Stimulated activated memory B cell treated with anti-CD40 and anti-IgM and Interleukin-4, amounts not matched to agents 10 μg/mL and 1 μg/mL and 100 μg/mL, for 72 hours (primary cell): ENCODE results near the gene HAUS3.

Experiments
- ATAC-seq: fragments of 150-1000 bp; cut with Tn5 transposase; 2 replicates; pipeline ENCODE4 v1.10.0; 2021
- H3K27ac Mint-ChIP-seq: one replicate; pipeline ENCODE4 v1.8.0; 2022; ENCODE audit warnings: mild to moderate bottlenecking, mixed read lengths
- H3K27me3 Mint-ChIP-seq: one replicate; pipeline ENCODE4 v1.8.0; 2022; ENCODE audit warnings: mixed read lengths
- H3K36me3 Mint-ChIP-seq: one replicate; pipeline ENCODE4 v1.8.0; 2022; ENCODE audit warnings: mixed read lengths
- H3K4me1 Mint-ChIP-seq: one replicate; pipeline ENCODE4 v1.8.0; 2022; ENCODE audit warnings: mixed read lengths
- H3K4me3 Mint-ChIP-seq: one replicate; pipeline ENCODE4 v1.8.0; 2022; ENCODE audit warnings: mild to moderate bottlenecking, moderate library complexity, mixed read lengths
- H3K9me3 Mint-ChIP-seq: one replicate; pipeline ENCODE4 v1.8.0; 2022; ENCODE audit warnings: mixed read lengths

HAUS3 gene

GRCh38 chr4:2251795-2252529 is 10.0 kb upstream of the HAUS3 start:
- Mint-ChIP-seq H3K27me3 (no peaks in the 10 kb centered on the region), H3K27ac (peak overlapping the region; percentile 62), H3K4me1 (peaks cover 7% of the 10 kb centered on the region), H3K9me3 (no peaks in the 10 kb centered on the region), H3K36me3 (peaks cover 31% of the 10 kb centered on the region), H3K4me3 (no peak overlapping the region)
- no peak for ATAC-seq

- H3K9me3 Mint-ChIP-seq: no peaks in the 10 kb centered on the region
- no peaks in the 10 kb centered on the region for H3K4me1 Mint-ChIP-seq
- ATAC-seq: no peak
- H3K36me3 Mint-ChIP-seq: peaks cover 31% of the 10 kb centered on the region
- H3K4me3 Mint-ChIP-seq: no peak overlapping the region
- peak overlapping the region; percentile 62 for H3K27ac Mint-ChIP-seq
- H3K27me3 Mint-ChIP-seq: no peaks in the 10 kb centered on the region
Measured at GRCh38 chr4:2251073-2251794, 9.3 kb upstream of the HAUS3 start.

GRCh38 chr4:2250357-2251072 is 8.6 kb upstream of the HAUS3 start:
- no peaks in the 10 kb centered on the region for H3K9me3 Mint-ChIP-seq
- no peak overlapping the region for H3K27ac Mint-ChIP-seq
- H3K27me3 Mint-ChIP-seq: no peaks in the 10 kb centered on the region
- H3K36me3 Mint-ChIP-seq: peaks cover 31% of the 10 kb centered on the region
- no peak for ATAC-seq
- no peak overlapping the region for H3K4me3 Mint-ChIP-seq
- no peaks in the 10 kb centered on the region for H3K4me1 Mint-ChIP-seq

- Mint-ChIP-seq H3K27me3 (no peaks in the 10 kb centered on the region), H3K9me3 (no peaks in the 10 kb centered on the region), H3K4me1 (peaks cover 7% of the 10 kb centered on the region), H3K4me3 (no peak overlapping the region), H3K36me3 (peaks cover 27% of the 10 kb centered on the region), H3K27ac (no peak overlapping the region)
- ATAC-seq: no peak
Measured at GRCh38 chr4:2249526-2250356, 7.8 kb upstream of the HAUS3 start.

GRCh38 chr4:2248821-2249261 is 6.9 kb upstream of the HAUS3 start:
- H3K9me3 Mint-ChIP-seq: no peaks in the 10 kb centered on the region
- no peak for ATAC-seq
- H3K4me3 Mint-ChIP-seq: no peak overlapping the region
- H3K36me3 Mint-ChIP-seq: peaks cover 18% of the 10 kb centered on the region
- H3K27me3 Mint-ChIP-seq: no peaks in the 10 kb centered on the region
- no peak overlapping the region for H3K27ac Mint-ChIP-seq
- H3K4me1 Mint-ChIP-seq: peaks cover 11% of the 10 kb centered on the region

- ATAC-seq: no peak
- H3K9me3 Mint-ChIP-seq: no peaks in the 10 kb centered on the region
- peaks cover 17% of the 10 kb centered on the region for H3K4me1 Mint-ChIP-seq
- no peak overlapping the region for H3K4me3 Mint-ChIP-seq
- H3K36me3 Mint-ChIP-seq: peaks cover 16% of the 10 kb centered on the region
- no peaks in the 10 kb centered on the region for H3K27me3 Mint-ChIP-seq
- H3K27ac Mint-ChIP-seq: no peak overlapping the region
Measured at GRCh38 chr4:2248044-2248780, 6.3 kb upstream of the HAUS3 start.

- Mint-ChIP-seq H3K27ac (no peak overlapping the region), H3K4me3 (no peak overlapping the region)
Measured at GRCh38 chr4:2247128-2248043, 5.5 kb upstream of the HAUS3 start.

GRCh38 chr4:2246384-2247127 is 4.6 kb upstream of the HAUS3 start:
- Mint-ChIP-seq H3K4me3 (no peak overlapping the region), H3K9me3 (no peaks in the 10 kb centered on the region), H3K4me1 (peaks cover 18% of the 10 kb centered on the region), H3K27me3 (no peaks in the 10 kb centered on the region), H3K27ac (no peak overlapping the region), H3K36me3 (peaks cover 9% of the 10 kb centered on the region)
- no peak for ATAC-seq

More at GRCh38 chr4:2247128-2248043, 5.5 kb upstream of the HAUS3 start:
- Mint-ChIP-seq H3K9me3 (no peaks in the 10 kb centered on the region), H3K27me3 (no peaks in the 10 kb centered on the region), H3K4me1 (peaks cover 18% of the 10 kb centered on the region), H3K36me3 (peaks cover 16% of the 10 kb centered on the region)
- ATAC-seq: peak; percentile 35

GRCh38 chr4:2245787-2246275 is 3.9 kb upstream of the HAUS3 start:
- Mint-ChIP-seq H3K27me3 (no peaks in the 10 kb centered on the region), H3K27ac (peak overlapping the region; percentile 38), H3K4me1 (peaks cover 23% of the 10 kb centered on the region), H3K9me3 (no peaks in the 10 kb centered on the region), H3K4me3 (no peak overlapping the region), H3K36me3 (peaks cover 6% of the 10 kb centered on the region)
- ATAC-seq: no peak

GRCh38 chr4:2245057-2245786 is 3.3 kb upstream of the HAUS3 start:
- H3K27ac Mint-ChIP-seq: peak overlapping the region; percentile 38
- no peak overlapping the region for H3K4me3 Mint-ChIP-seq
- H3K4me1 Mint-ChIP-seq: peaks cover 29% of the 10 kb centered on the region
- no peaks in the 10 kb centered on the region for H3K27me3 Mint-ChIP-seq
- no peaks in the 10 kb centered on the region for H3K9me3 Mint-ChIP-seq
- no peak for ATAC-seq
- H3K36me3 Mint-ChIP-seq: peaks cover 4% of the 10 kb centered on the region

GRCh38 chr4:2243681-2244380 is 1.9 kb upstream of the HAUS3 start:
- ATAC-seq: no peak
- Mint-ChIP-seq H3K27ac (peak overlapping the region; percentile 58), H3K4me1 (peaks cover 41% of the 10 kb centered on the region), H3K36me3 (peaks cover under 1% of the 10 kb centered on the region), H3K27me3 (no peaks in the 10 kb centered on the region), H3K9me3 (no peaks in the 10 kb centered on the region), H3K4me3 (no peak overlapping the region)

GRCh38 chr4:2241003-2241402 is 918 bp downstream of the HAUS3 start:
- Mint-ChIP-seq H3K27ac (peak overlapping the region; percentile 84), H3K36me3 (peaks cover 16% of the 10 kb centered on the region), H3K4me3 (peak overlapping the region; percentile 91)

More at GRCh38 chr4:2241003-2241402, 918 bp downstream of the HAUS3 start:
- Mint-ChIP-seq H3K9me3 (no peaks in the 10 kb centered on the region), H3K27me3 (no peaks in the 10 kb centered on the region), H3K4me1 (peaks cover 59% of the 10 kb centered on the region)
- ATAC-seq: no peak
